Endodermal cell (in vitro differentiated cells): Measurements from ENCODE around the gene DHX38. TPM values are rescaled to one million over a fixed set of nuclear protein-coding genes. Genes with fewer than 3 reads are reported as not detected.

Experiments used
- DNase-seq: peaks from one replicate; pipeline ENCODE4 v3.0.0-alpha.2; 2017
- H3K27ac ChIP-seq: 2 replicates; pipeline ENCODE4 v1.5.1; 2013; ENCODE audit warnings: mild to moderate bottlenecking, low read depth, low read length, moderate library complexity
- H3K27me3 ChIP-seq: 2 replicates; pipeline ENCODE4 v1.6.1; 2013; ENCODE audit warnings: mild to moderate bottlenecking, low read length, moderate library complexity; ENCODE audit not compliant: insufficient read depth, control insufficient read depth, poor library complexity, severe bottlenecking
- H3K36me3 ChIP-seq: 2 replicates; pipeline ENCODE4 v1.7.0; 2013; ENCODE audit warnings: mild to moderate bottlenecking, low read length, moderate library complexity; ENCODE audit not compliant: control insufficient read depth, insufficient read depth
- H3K4me1 ChIP-seq: one replicate; pipeline ENCODE4 v1.7.0; 2013; ENCODE audit warnings: low read length; ENCODE audit not compliant: control insufficient read depth, insufficient read depth
- H3K4me3 ChIP-seq: 2 replicates; pipeline ENCODE4 v1.5.1; 2013; ENCODE audit warnings: mild to moderate bottlenecking, low read length, moderate library complexity
- H3K9ac ChIP-seq: 2 replicates; pipeline ENCODE4 v1.6.1; 2013; ENCODE audit warnings: mild to moderate bottlenecking, low read length, moderate library complexity; ENCODE audit not compliant: poor library complexity, severe bottlenecking; ENCODE audit errors: extremely low read depth
- H3K9me3 ChIP-seq: 2 replicates; pipeline ENCODE4 v1.6.1; 2013; ENCODE audit warnings: mild to moderate bottlenecking, low read length, moderate library complexity; ENCODE audit not compliant: control insufficient read depth
- H3K27ac Mint-ChIP-seq: 2 replicates; pipeline ENCODE4 v1.8.0; 2020; ENCODE audit warnings: mixed read lengths
- H3K27me3 Mint-ChIP-seq: 2 replicates; pipeline ENCODE4 v1.8.0; 2021; ENCODE audit warnings: mild to moderate bottlenecking, mixed read lengths; ENCODE audit not compliant: insufficient read depth
- H3K36me3 Mint-ChIP-seq: 2 replicates; pipeline ENCODE4 v1.8.0; 2020; ENCODE audit warnings: low read depth, mixed read lengths
- H3K4me1 Mint-ChIP-seq: 2 replicates; pipeline ENCODE4 v1.8.0; 2020; ENCODE audit warnings: mixed read lengths
- H3K4me3 Mint-ChIP-seq: 2 replicates; pipeline ENCODE4 v1.8.0; 2020; ENCODE audit warnings: mild to moderate bottlenecking, moderate library complexity, mixed read lengths
- H3K9me3 Mint-ChIP-seq: 2 replicates; pipeline ENCODE4 v1.8.0; 2020; ENCODE audit warnings: mild to moderate bottlenecking, mixed read lengths
- WGBS, 2 experiments: methylation state at CpG; one replicate each; pipeline versions ENCODE4 v1.1.5 to v1.1.7; 2013; ENCODE audit warnings: missing lambda C conversion rate in 2 of 2, mixed read lengths in 1 of 2; ENCODE audit not compliant: insufficient coverage in 1 of 2, insufficient read length in 1 of 2; 5-methylcytosine and 5-hydroxymethylcytosine counted together
- total RNA-seq, 2 donors: library from RNA; stranded (reverse); fragmentation: NEBNext Ultra II Directional in 1 of 2; extraction: Animal tissue kit (Norgen Biotek cat#: 25700) in 1 of 2; gene quantifications; 2 replicates in 1 of 2; 3 replicates in 1 of 2; pipeline ENCODE4 v1.2.1, GENCODE V29; 2021
- TF ChIP-seq, protein P1 (sequence below): fragments of 200-600 bp; sonication (generic); conservative IDR thresholded peaks from 2 replicates; pipeline ENCODE4 v1.5.0; 2021; ENCODE audit warnings: antibody characterized with exemption, mild to moderate bottlenecking

DHX38 gene
- total RNA-seq, 2 donors from 2014 or later: 66.9 to 80.1 TPM

DNA sequence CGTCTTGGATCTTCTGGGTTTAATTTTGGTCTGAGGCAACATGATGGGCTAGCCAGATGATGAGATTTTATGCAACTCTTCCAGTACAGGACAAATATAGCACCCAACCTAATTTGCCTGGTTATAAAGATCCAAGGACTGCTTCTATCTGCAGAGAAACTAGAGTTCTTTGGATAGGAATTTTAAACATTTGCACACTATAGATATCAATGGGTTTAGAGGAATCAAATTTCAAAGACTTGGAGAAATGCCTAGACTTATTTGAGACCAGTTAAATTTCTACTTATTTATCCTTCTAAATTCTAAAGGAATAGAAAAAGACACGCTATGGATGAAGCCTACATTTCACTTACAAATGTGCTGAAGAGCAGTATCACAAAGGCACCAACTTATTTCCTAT is 65.7 kb downstream of the DHX38 start:
- Histone ChIP-seq H3K4me3 (no peak overlapping the region), H3K27me3 (no peaks in the 10 kb centered on the region), H3K9ac (no peak overlapping the region), H3K4me1 (no peaks in the 10 kb centered on the region), H3K27ac (no peak overlapping the region), H3K9me3 (no peaks in the 10 kb centered on the region), H3K36me3 (no peaks in the 10 kb centered on the region)
- TF ChIP-seq, protein P1, sequence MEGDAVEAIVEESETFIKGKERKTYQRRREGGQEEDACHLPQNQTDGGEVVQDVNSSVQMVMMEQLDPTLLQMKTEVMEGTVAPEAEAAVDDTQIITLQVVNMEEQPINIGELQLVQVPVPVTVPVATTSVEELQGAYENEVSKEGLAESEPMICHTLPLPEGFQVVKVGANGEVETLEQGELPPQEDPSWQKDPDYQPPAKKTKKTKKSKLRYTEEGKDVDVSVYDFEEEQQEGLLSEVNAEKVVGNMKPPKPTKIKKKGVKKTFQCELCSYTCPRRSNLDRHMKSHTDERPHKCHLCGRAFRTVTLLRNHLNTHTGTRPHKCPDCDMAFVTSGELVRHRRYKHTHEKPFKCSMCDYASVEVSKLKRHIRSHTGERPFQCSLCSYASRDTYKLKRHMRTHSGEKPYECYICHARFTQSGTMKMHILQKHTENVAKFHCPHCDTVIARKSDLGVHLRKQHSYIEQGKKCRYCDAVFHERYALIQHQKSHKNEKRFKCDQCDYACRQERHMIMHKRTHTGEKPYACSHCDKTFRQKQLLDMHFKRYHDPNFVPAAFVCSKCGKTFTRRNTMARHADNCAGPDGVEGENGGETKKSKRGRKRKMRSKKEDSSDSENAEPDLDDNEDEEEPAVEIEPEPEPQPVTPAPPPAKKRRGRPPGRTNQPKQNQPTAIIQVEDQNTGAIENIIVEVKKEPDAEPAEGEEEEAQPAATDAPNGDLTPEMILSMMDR: no peak
- peaks cover 3% of the 10 kb centered on the region for H3K9me3 Mint-ChIP-seq
- no peak overlapping the region for H3K27ac Mint-ChIP-seq
- no peaks in the 10 kb centered on the region for H3K36me3 Mint-ChIP-seq
- WGBS, 2 experiments: 85 to 100% methylated on average over 2 of the region's 2 CpGs
- no peaks in the 10 kb centered on the region for H3K27me3 Mint-ChIP-seq
- DNase-seq: no peak
- H3K4me1 Mint-ChIP-seq: peaks cover 9% of the 10 kb centered on the region
- no peak overlapping the region for H3K4me3 Mint-ChIP-seq

DNA sequence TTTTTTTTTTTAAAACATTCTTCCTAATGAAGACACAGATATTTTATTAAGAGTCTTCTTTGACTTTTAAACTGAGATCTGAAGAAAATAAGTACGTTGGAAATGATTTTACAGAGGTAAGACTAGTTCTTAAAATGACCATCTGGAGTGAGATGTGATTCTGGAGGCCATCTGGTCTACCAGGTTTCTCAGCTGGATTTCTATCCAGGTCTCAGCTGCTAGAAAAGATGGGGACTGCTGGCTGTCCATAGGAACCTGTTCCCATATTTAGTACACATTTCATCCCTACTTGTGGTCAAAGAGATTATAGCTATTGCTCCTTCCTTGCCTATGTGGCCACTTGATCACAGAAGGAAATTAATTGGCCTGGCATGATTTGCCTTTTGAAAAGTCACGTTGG is 66.2 kb downstream of the DHX38 start:
- no peak for DNase-seq
- H3K4me3 Mint-ChIP-seq: no peak overlapping the region
- peaks cover 3% of the 10 kb centered on the region for H3K9me3 Mint-ChIP-seq
- 79 to 92% methylated on average over 2 of the region's 2 CpGs for WGBS, 2 experiments
- no peak overlapping the region for H3K27ac ChIP-seq
- H3K9ac ChIP-seq: no peak overlapping the region
- H3K27me3 Mint-ChIP-seq: no peaks in the 10 kb centered on the region
- no peaks in the 10 kb centered on the region for H3K36me3 ChIP-seq
- TF ChIP-seq, protein P1: no peak
- H3K4me1 Mint-ChIP-seq: peaks cover 9% of the 10 kb centered on the region
- H3K27ac Mint-ChIP-seq: no peak overlapping the region
- H3K4me1 ChIP-seq: no peaks in the 10 kb centered on the region
- H3K36me3 Mint-ChIP-seq: no peaks in the 10 kb centered on the region
- H3K27me3 ChIP-seq: no peaks in the 10 kb centered on the region
- H3K9me3 ChIP-seq: no peaks in the 10 kb centered on the region
- no peak overlapping the region for H3K4me3 ChIP-seq

DNA sequence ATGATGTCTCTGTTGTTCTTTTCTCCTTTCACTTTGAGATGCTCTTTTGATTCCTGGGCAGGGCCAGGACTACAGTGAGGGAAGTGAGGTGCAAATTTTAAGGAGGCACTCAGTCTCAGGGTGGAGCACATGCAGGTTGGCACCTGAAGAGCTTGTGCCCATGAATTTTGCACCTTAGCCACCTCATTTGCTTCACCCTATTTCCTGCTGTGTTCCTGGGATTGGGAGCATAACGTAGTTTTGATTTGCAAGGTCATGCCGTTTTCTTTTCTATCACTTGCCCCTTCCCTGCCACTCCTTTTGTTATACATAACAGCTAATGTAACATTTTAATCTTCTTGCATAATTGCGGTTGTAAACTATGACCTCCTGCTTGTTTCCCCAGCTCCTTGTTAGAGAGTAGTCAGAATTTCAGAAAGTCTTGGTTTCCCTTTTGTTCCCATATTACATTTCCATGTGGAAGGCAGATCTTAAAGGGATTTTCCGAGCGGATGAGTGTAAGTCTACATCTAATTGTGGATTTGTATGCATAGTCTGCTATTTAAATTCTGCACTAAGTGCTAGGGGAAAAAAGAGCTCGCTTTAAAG is 68.6 kb downstream of the DHX38 start:
- no peaks in the 10 kb centered on the region for H3K4me1 ChIP-seq
- TF ChIP-seq, protein P1: no peak
- no peaks in the 10 kb centered on the region for H3K36me3 ChIP-seq
- WGBS, 2 experiments: 49 to 83% methylated on average over 1 to 6 of the region's 6 CpGs
- Mint-ChIP-seq H3K36me3 (no peaks in the 10 kb centered on the region), H3K27ac (no peak overlapping the region), H3K27me3 (peaks cover 5% of the 10 kb centered on the region), H3K4me3 (no peak overlapping the region), H3K4me1 (peaks cover 9% of the 10 kb centered on the region), H3K9me3 (peaks cover 6% of the 10 kb centered on the region)
- H3K27me3 ChIP-seq: no peaks in the 10 kb centered on the region
- no peak overlapping the region for H3K9ac ChIP-seq
- DNase-seq: no peak
- H3K9me3 ChIP-seq: peaks cover 5% of the 10 kb centered on the region
- no peak overlapping the region for H3K4me3 ChIP-seq
- H3K27ac ChIP-seq: no peak overlapping the region

Other genes with a start within 250 kb of the DHX38 start
- 10 to 100 TPM; 28.9 to 30.7 TPM for gene ATXN1L, start 247.9 kb upstream of the DHX38 start, total RNA-seq
- gene ZNF821, start 209.7 kb upstream of the DHX38 start, total RNA-seq: 10 to 100 TPM; 12.1 to 12.8 TPM
- gene IST1, start 198.3 kb upstream of the DHX38 start, total RNA-seq: 100 to 1,000 TPM; 259 to 319 TPM
- under 1 TPM; 0.07 to 0.13 TPM for gene PKD1L3, start 93.4 kb upstream of the DHX38 start, total RNA-seq
- gene DHODH, start 85.1 kb upstream of the DHX38 start, total RNA-seq: 10 to 100 TPM; 15.5 to 17.4 TPM
- 1 to 10 TPM; 3.9 to 9.5 TPM for gene HP, start 39.3 kb upstream of the DHX38 start, total RNA-seq
- gene HPR, start 30.6 kb upstream of the DHX38 start, total RNA-seq: under 1 TPM in 1 of 2 donors, not detected in 1; 0.69 TPM
- 10 to 100 TPM; 10.6 to 13.1 TPM for gene TXNL4B, start 227 bp upstream of the DHX38 start, total RNA-seq
- gene PMFBP1, start 78.3 kb downstream of the DHX38 start, total RNA-seq: 1 to 10 TPM; 2.1 to 4.1 TPM